Measurements from ENCODE around the gene ARHGEF39.
"Not testable (repeated sequence)": the region's sequence is repeated elsewhere in the genome, so short reads cannot be mapped to it uniquely, and the experiment has no call there.

Gene ARHGEF39

GRCh38 chr9:35616681-35617459 is 48.1 kb downstream of the ARHGEF39 start:
- DNase-seq, result peak; percentile 67

GRCh38 chr9:35615981-35616680 is 48.9 kb downstream of the ARHGEF39 start:
- DNase-seq, result no peak

GRCh38 chr9:35612843-35613242 is 52.2 kb downstream of the ARHGEF39 start:
- DNase-seq, result no peak

- not testable (repeated sequence) for DNase-seq
These were observed 52.9 kb downstream of the ARHGEF39 start for GRCh38 chr9:35612066-35612465.

- DNase-seq, result peak; percentile 64
These were observed 53.7 kb downstream of the ARHGEF39 start for GRCh38 chr9:35611230-35611797.

- DNase-seq, result no peak
These were observed 55.2 kb downstream of the ARHGEF39 start for GRCh38 chr9:35609820-35610163.

All from activated CD8-positive, alpha-beta memory T cell treated with anti-CD3 and anti-CD28 coated beads, Interleukin-2, amount 50 U/mL, for 4 hours (primary cell).